Measurements from ENCODE around the gene HGF. TPM values are rescaled to one million over a fixed set of nuclear protein-coding genes. Genes with fewer than 3 reads are reported as not detected.
A peak's percentile ranks its signal among the peaks of the same experiment; 100 is the strongest.

HGF gene
- total and polyA plus RNA-seq, 4 donors: 3.1 to 25.5 (median 12.3) TPM

DNA sequence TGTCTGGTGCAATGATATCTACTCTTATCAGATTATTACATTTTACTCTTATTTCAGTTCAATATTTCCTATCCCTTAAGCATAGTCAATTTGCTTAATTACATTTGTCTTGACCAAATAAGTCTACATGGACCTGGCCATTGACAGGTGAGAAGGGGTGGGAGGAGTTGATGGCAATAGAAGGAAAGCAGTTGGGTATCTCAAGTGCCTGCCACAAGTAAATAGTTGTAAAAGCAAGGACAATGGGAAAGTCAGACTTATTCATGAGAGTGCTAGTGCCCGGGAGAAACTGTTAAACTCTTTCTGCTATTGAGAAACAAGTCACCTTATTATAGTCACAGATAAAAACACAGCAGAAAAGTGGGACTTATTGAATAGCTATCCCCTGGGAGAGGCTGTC is 32.4 kb upstream of the HGF start:
- Histone ChIP-seq H3K36me3 (ENCODE audit: control insufficient read depth in 4 of 4, insufficient read depth in 4 of 4, low read length in 4 of 4) (no peaks in the 10 kb centered on the region), H3K9ac (ENCODE audit: insufficient read depth in 1 of 2, low read length in 2 of 2) (no peak overlapping the region), H3K27ac (ENCODE audit: low read depth in 1 of 2, low read length in 1 of 2) (no peak overlapping the region), H3K9me3 (ENCODE audit: control insufficient read depth in 4 of 4, insufficient read depth in 3 of 4, low read length in 3 of 4) (no peaks in the 10 kb centered on the region), H3K4me1 (ENCODE audit: control insufficient read depth in 5 of 5, insufficient read depth in 5 of 5, low read length in 5 of 5) (peaks cover 0 to 2% (median 0%) of the 10 kb centered on the region in 5 donors), H3K4me3 (no peak overlapping the region), H3K27me3 (ENCODE audit: control insufficient read depth in 3 of 3, insufficient read depth in 3 of 3, low read length in 2 of 3) (no peaks in the 10 kb centered on the region)
- DNase-seq: no peak
- TF ChIP-seq, protein P1, sequence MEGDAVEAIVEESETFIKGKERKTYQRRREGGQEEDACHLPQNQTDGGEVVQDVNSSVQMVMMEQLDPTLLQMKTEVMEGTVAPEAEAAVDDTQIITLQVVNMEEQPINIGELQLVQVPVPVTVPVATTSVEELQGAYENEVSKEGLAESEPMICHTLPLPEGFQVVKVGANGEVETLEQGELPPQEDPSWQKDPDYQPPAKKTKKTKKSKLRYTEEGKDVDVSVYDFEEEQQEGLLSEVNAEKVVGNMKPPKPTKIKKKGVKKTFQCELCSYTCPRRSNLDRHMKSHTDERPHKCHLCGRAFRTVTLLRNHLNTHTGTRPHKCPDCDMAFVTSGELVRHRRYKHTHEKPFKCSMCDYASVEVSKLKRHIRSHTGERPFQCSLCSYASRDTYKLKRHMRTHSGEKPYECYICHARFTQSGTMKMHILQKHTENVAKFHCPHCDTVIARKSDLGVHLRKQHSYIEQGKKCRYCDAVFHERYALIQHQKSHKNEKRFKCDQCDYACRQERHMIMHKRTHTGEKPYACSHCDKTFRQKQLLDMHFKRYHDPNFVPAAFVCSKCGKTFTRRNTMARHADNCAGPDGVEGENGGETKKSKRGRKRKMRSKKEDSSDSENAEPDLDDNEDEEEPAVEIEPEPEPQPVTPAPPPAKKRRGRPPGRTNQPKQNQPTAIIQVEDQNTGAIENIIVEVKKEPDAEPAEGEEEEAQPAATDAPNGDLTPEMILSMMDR (IDR thresholded peaks at IDR 0.05; ENCODE audit: control extremely low read depth, extremely low read depth): no peak
- WGBS, 2 donors: 0 to 29% methylated on average over 1 of the region's 1 CpG
- ATAC-seq (ENCODE audit: insufficient read depth, low FRiP score): no peak

DNA sequence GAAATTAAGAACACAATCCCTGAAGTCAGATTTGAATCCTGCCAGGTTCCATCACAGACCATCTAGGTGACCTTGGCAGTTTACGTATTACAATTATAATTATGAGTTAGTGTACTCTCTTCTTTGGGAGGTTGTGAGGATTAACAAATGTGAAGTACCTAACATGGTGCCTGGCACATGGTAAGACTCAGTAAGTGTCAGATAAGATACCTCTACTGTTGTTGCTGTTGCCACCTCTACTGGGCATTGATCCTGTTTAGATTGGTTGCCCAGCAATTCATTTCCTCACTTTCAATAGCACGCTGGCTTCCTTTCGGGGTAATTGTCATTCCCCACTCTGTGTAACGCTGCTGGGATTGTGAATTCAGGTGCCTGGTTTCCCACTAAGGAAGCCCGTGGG is 31.7 kb upstream of the HGF start:
- TF ChIP-seq, protein P1 (IDR thresholded peaks at IDR 0.05; ENCODE audit: control extremely low read depth, extremely low read depth): no peak
- no peak for DNase-seq

DNA sequence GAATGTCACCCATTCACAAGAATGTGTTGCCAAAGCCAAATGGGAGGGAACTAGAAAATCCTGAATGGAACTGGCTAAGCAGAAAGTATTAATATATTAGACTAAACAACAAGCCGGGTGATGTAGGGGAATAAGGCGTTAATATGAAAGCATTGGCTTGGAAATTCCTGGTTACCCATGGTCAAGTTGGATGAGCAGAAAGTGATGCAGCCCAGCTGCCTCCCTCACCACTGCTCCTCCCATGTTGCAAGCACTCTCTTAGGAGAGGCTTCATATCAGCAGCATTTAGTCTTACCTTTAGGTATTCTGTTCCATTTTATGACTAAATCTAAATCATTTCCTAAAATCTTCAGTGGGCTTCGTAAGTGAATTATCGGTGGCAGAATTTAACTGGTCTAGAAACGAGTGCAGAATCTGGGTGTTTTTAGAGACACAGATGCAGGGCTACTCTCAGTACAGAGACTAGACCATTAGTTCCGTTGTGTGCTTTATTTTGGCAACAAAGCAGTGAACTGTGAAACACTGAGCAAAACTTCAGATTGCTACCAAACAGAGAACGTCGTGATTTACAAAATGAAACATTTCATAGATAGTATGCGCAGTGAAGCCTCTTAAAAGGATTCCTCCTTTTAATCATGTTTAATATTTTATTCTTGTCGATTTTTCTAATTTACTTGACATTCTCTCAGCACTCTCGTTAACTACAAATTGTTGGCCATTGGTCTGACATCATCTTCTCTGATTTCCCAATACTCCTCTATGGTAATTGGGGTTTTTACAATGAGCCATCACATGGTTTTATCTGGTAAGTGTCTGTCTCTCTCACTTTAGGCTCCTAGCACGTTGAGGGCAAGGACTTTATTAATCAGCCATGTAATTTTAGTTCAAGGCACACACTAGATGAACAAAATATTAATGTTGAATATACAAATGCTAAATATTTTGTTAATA is 22.0 kb upstream of the HGF start:
- ATAC-seq (ENCODE audit: insufficient read depth, low FRiP score): no peak

More for the DNA sequence above, 31.7 kb upstream of the HGF start:
- no peak for ATAC-seq (ENCODE audit: insufficient read depth, low FRiP score)
- Histone ChIP-seq H3K27ac (ENCODE audit: low read depth in 1 of 2, low read length in 1 of 2) (no peak overlapping the region), H3K9me3 (ENCODE audit: control insufficient read depth in 4 of 4, insufficient read depth in 3 of 4, low read length in 3 of 4) (no peaks in the 10 kb centered on the region), H3K9ac (ENCODE audit: insufficient read depth in 1 of 2, low read length in 2 of 2) (no peak overlapping the region), H3K4me3 (no peak overlapping the region), H3K36me3 (ENCODE audit: control insufficient read depth in 4 of 4, insufficient read depth in 4 of 4, low read length in 4 of 4) (no peaks in the 10 kb centered on the region), H3K27me3 (ENCODE audit: control insufficient read depth in 3 of 3, insufficient read depth in 3 of 3, low read length in 2 of 3) (no peaks in the 10 kb centered on the region), H3K4me1 (ENCODE audit: control insufficient read depth in 5 of 5, insufficient read depth in 5 of 5, low read length in 5 of 5) (peaks cover 0 to 2% (median 0%) of the 10 kb centered on the region in 5 donors)
- 95 to 99% methylated on average over 5 of the region's 5 CpGs for WGBS, 2 donors

More for the DNA sequence above, 22.0 kb upstream of the HGF start:
- peaks cover 0 to 33% (median 8%) of the 10 kb centered on the region in 5 donors for H3K4me1 ChIP-seq (ENCODE audit: control insufficient read depth in 5 of 5, insufficient read depth in 5 of 5, low read length in 5 of 5)
- no peak overlapping the region for H3K27ac ChIP-seq (ENCODE audit: low read depth in 1 of 2, low read length in 1 of 2)
- H3K4me3 ChIP-seq: no peak overlapping the region
- no peaks in the 10 kb centered on the region for H3K9me3 ChIP-seq (ENCODE audit: control insufficient read depth in 4 of 4, insufficient read depth in 3 of 4, low read length in 3 of 4)
- H3K9ac ChIP-seq (ENCODE audit: insufficient read depth in 1 of 2, low read length in 2 of 2): peak overlapping the region; percentile 13 to 47
- no peaks in the 10 kb centered on the region for H3K36me3 ChIP-seq (ENCODE audit: control insufficient read depth in 4 of 4, insufficient read depth in 4 of 4, low read length in 4 of 4)
- H3K27me3 ChIP-seq (ENCODE audit: control insufficient read depth in 3 of 3, insufficient read depth in 3 of 3, low read length in 2 of 3): no peaks in the 10 kb centered on the region
- WGBS, 2 donors: 80 to 82% methylated on average over 12 of the region's 12 CpGs
- DNase-seq: peak; percentile 91 to 98 (median 96)
- TF ChIP-seq, protein P1 (IDR thresholded peaks at IDR 0.05; ENCODE audit: control extremely low read depth, extremely low read depth): no peak

Data from lung (tissue), 12 donors.